Mesenchymal stem cell (in vitro differentiated cells and primary cell): ENCODE data around the gene KPNB1.
A peak's percentile ranks its signal among the peaks of the same experiment; 100 is the strongest.

Source experiments
- DNase-seq: peaks from one replicate; pipeline ENCODE4 v3.0.0-alpha.2; 2013
- H2AFZ ChIP-seq: one replicate; pipeline ENCODE4 v1.6.1; 2013; ENCODE audit warnings: low read depth, mild to moderate bottlenecking, control low read depth, inconsistent platforms, low read length, moderate library complexity
- H2AK5ac ChIP-seq: 2 replicates; pipeline ENCODE4 v1.6.1; 2013; ENCODE audit warnings: low read length, moderate library complexity, mild to moderate bottlenecking, inconsistent platforms; ENCODE audit not compliant: severe bottlenecking
- H2BK120ac ChIP-seq: one replicate; pipeline ENCODE4 v1.6.1; 2013; ENCODE audit warnings: low read depth, mild to moderate bottlenecking, inconsistent platforms, low read length, moderate library complexity
- H2BK12ac ChIP-seq, 2 experiments: one replicate each; pipeline ENCODE4 v1.6.1; 2013; ENCODE audit warnings: inconsistent platforms in 2 of 2, low read length in 2 of 2, mild to moderate bottlenecking in 2 of 2, moderate library complexity in 2 of 2, control low read depth in 1 of 2
- H2BK15ac ChIP-seq: one replicate; pipeline ENCODE4 v1.6.1; 2013; ENCODE audit warnings: mild to moderate bottlenecking, low read depth, inconsistent platforms; ENCODE audit not compliant: poor library complexity, severe bottlenecking
- H2BK5ac ChIP-seq: 2 replicates; pipeline ENCODE4 v1.6.1; 2013; ENCODE audit warnings: low read depth, mild to moderate bottlenecking, low read length, control low read depth, inconsistent platforms; ENCODE audit not compliant: poor library complexity, severe bottlenecking
- H3K14ac ChIP-seq, 2 experiments: one replicate each; pipeline ENCODE4 v1.6.1; 2013; ENCODE audit warnings: inconsistent platforms in 2 of 2, low read length in 2 of 2, control low read depth in 1 of 2, mild to moderate bottlenecking in 1 of 2, moderate library complexity in 1 of 2
- H3K18ac ChIP-seq, 2 experiments: one replicate each; pipeline ENCODE4 v1.6.1; 2013; ENCODE audit warnings: inconsistent platforms in 2 of 2, low read length in 2 of 2, control low read depth in 1 of 2, low read depth in 1 of 2, mild to moderate bottlenecking in 1 of 2
- H3K23ac ChIP-seq, 2 experiments: one replicate each; pipeline ENCODE4 v1.6.1; 2013; ENCODE audit warnings: inconsistent platforms in 2 of 2, low read length in 2 of 2, mild to moderate bottlenecking in 2 of 2, moderate library complexity in 2 of 2, control low read depth in 1 of 2
- H3K27ac ChIP-seq: 2 replicates; pipeline ENCODE4 v1.5.1; 2013; ENCODE audit warnings: mild to moderate bottlenecking, moderate library complexity, low read length, control low read depth, inconsistent platforms; ENCODE audit not compliant: poor library complexity, severe bottlenecking
- H3K27me3 ChIP-seq, 2 experiments: 2 replicates each; pipeline versions ENCODE4 v1.6.1 to v1.7.0; 2013; ENCODE audit warnings: low read length in 2 of 2, mild to moderate bottlenecking in 2 of 2, moderate library complexity in 2 of 2, control low read depth in 1 of 2, inconsistent platforms in 1 of 2; ENCODE audit not compliant: control insufficient read depth in 1 of 2, insufficient read depth in 1 of 2
- H3K36me3 ChIP-seq, 2 experiments: 2 replicates each; pipeline versions ENCODE4 v1.6.1 to v1.7.0; 2013; ENCODE audit warnings: low read length in 2 of 2, control low read depth in 1 of 2, inconsistent platforms in 1 of 2, low read depth in 1 of 2, mild to moderate bottlenecking in 1 of 2; ENCODE audit not compliant: insufficient read depth in 2 of 2, control insufficient read depth in 1 of 2
- H3K4ac ChIP-seq, 2 experiments: one replicate each; pipeline ENCODE4 v1.6.1; 2013; ENCODE audit warnings: inconsistent platforms in 2 of 2, low read length in 2 of 2, mild to moderate bottlenecking in 2 of 2, moderate library complexity in 2 of 2, control low read depth in 1 of 2, low read depth in 1 of 2
- H3K4me1 ChIP-seq: 2 replicates; pipeline ENCODE4 v1.6.1; 2013; ENCODE audit warnings: low read depth, low read length, control low read depth; ENCODE audit not compliant: control insufficient read depth, insufficient read depth
- H3K4me2 ChIP-seq: 2 replicates; pipeline ENCODE4 v1.6.1; 2013; ENCODE audit warnings: low read length, mild to moderate bottlenecking, inconsistent platforms; ENCODE audit not compliant: poor library complexity, severe bottlenecking
- H3K4me3 ChIP-seq, 2 experiments: 2 replicates each; pipeline versions ENCODE4 v1.5.1 to v1.7.0; 2013; ENCODE audit warnings: low read length in 2 of 2, mild to moderate bottlenecking in 2 of 2, control low read depth in 1 of 2, low read depth in 1 of 2; ENCODE audit not compliant: insufficient read depth in 1 of 2
- H3K79me1 ChIP-seq: replicated peaks from 2 replicates; pipeline ENCODE4 v1.6.1; 2013; ENCODE audit warnings: mild to moderate bottlenecking, control low read depth, low read length, inconsistent platforms; ENCODE audit not compliant: poor library complexity, severe bottlenecking
- H3K9ac ChIP-seq: 2 replicates; pipeline ENCODE4 v1.7.0; 2013; ENCODE audit warnings: mild to moderate bottlenecking, low read length, moderate library complexity
- H3K9me3 ChIP-seq: 2 replicates; pipeline ENCODE4 v1.7.0; 2013; ENCODE audit warnings: mild to moderate bottlenecking, low read length; ENCODE audit not compliant: control insufficient read depth
- H4K8ac ChIP-seq: one replicate; pipeline ENCODE4 v1.6.1; 2013; ENCODE audit warnings: inconsistent platforms, mild to moderate bottlenecking, low read length, moderate library complexity
- H4K91ac ChIP-seq: one replicate; pipeline ENCODE4 v1.6.1; 2013; ENCODE audit warnings: mild to moderate bottlenecking, low read length, inconsistent platforms
- WGBS: methylation state at CpG from one replicate; pipeline ENCODE4 v1.1.7; 2013; ENCODE audit warnings: mixed read lengths; 5-methylcytosine and 5-hydroxymethylcytosine counted together

KPNB1 gene

DNA sequence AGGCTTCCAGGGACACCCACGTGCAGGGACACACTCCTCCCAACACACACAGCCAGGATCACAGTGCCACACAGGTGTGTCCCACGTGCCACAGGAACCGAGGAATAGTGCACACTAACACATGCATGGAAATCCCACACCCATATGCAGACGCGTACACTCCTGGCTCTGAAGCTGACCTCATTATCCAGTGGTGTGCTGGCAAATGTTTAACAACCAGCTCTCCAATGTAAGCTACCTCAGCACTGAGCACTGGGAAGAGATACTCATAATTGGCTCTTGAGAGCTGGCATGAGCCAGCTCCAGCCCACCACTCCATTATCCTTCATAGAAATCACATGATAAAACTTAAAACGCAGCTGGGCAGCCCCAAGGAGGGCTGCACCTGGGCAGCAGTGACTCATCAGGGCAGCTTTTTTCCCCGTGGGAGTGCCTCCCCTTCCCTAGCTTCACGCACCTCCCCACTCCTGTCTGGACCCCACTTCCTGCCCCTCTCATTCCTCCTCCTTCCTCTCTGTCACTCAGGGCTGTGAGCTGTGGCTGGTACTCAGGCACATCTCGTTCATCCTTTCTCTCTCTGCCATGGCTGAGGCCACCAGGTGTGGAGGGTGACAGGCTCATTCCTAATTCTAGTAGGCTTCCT is 68.4 kb downstream of the KPNB1 start:
- H2AFZ ChIP-seq: no peak overlapping the region
- no peak overlapping the region for H2BK12ac ChIP-seq
- peaks cover 42% of the 10 kb centered on the region for H3K4me1 ChIP-seq
- H4K91ac ChIP-seq: no peak overlapping the region
- no peak overlapping the region for H4K8ac ChIP-seq
- H3K14ac ChIP-seq: peak overlapping the region in 1 of 2 experiments; percentile 19
- H3K36me3 ChIP-seq: no peaks in the 10 kb centered on the region
- no peak overlapping the region for H2BK15ac ChIP-seq
- no peak overlapping the region for H3K23ac ChIP-seq
- H3K4me2 ChIP-seq: no peak overlapping the region
- no peak overlapping the region for H3K4ac ChIP-seq
- H3K79me1 ChIP-seq: no peaks in the 10 kb centered on the region
- no peak overlapping the region for H3K4me3 ChIP-seq
- peaks cover 55 to 93% of the 10 kb centered on the region in 2 experiments for H3K27me3 ChIP-seq
- H3K27ac ChIP-seq: peak overlapping the region; percentile 46
- no peak overlapping the region for H2BK5ac ChIP-seq
- no peak for DNase-seq
- peak overlapping the region; percentile 15 for H2AK5ac ChIP-seq
- H3K9ac ChIP-seq: no peak overlapping the region
- H3K9me3 ChIP-seq: no peaks in the 10 kb centered on the region
- no peak overlapping the region for H2BK120ac ChIP-seq
- 59% methylated on average over 9 of the region's 9 CpGs for WGBS
- H3K18ac ChIP-seq: no peak overlapping the region

DNA sequence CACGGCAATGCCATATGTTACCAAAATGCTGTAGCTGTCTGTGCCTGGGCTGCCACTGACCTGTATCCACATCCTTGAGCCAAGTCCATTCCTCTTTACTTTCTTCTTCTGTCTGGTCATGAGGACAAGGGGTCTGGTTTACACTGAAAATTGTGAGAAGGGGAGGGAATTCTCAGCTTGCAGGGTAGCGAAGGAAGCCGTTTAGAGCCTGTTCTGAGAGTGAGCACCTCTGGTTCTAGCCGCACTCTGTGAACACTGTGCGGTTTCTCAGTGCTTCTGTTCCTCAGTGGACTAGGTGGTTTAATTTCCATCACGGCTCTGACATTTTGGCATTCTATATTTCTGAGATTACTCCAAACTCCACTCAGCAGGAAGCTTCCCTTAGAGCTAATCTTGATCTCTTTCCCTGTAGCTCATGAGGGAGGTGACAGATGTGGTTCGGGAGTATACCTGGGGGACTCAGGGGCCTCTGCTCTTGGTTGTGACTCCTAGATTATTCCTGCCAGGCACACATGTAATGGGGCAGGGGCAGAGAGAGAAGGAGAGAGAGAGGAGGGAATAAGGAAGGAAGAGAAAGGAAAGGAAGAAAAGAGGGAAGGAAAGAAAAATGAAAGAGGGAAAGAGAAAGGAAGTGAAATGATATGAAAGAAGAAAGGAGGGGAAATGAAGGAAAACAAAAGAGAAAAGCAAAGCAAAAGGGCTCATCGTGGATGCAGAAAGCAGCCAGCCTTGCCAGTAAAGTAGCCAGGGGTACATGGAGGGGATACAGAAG is 69.1 kb downstream of the KPNB1 start:
- Histone ChIP-seq H3K9me3 (no peaks in the 10 kb centered on the region), H3K4me3 (no peak overlapping the region), H3K23ac (no peak overlapping the region), H2BK120ac (no peak overlapping the region), H3K27ac (peak overlapping the region; percentile 22), H3K4me1 (peaks cover 42% of the 10 kb centered on the region), H2BK5ac (no peak overlapping the region), H2AFZ (no peak overlapping the region), H3K14ac (no peak overlapping the region), H4K91ac (no peak overlapping the region), H2BK12ac (no peak overlapping the region), H3K79me1 (no peaks in the 10 kb centered on the region), H3K18ac (no peak overlapping the region), H3K4me2 (peak overlapping the region; percentile 26), H2AK5ac (peak overlapping the region; percentile 18), H3K36me3 (no peaks in the 10 kb centered on the region), H3K4ac (no peak overlapping the region), H2BK15ac (no peak overlapping the region), H3K9ac (peak overlapping the region; percentile 52), H3K27me3 (peaks cover 51 to 89% of the 10 kb centered on the region in 2 experiments), H4K8ac (no peak overlapping the region)
- no peak for DNase-seq
- WGBS: 77% methylated on average over 8 of the region's 8 CpGs

DNA sequence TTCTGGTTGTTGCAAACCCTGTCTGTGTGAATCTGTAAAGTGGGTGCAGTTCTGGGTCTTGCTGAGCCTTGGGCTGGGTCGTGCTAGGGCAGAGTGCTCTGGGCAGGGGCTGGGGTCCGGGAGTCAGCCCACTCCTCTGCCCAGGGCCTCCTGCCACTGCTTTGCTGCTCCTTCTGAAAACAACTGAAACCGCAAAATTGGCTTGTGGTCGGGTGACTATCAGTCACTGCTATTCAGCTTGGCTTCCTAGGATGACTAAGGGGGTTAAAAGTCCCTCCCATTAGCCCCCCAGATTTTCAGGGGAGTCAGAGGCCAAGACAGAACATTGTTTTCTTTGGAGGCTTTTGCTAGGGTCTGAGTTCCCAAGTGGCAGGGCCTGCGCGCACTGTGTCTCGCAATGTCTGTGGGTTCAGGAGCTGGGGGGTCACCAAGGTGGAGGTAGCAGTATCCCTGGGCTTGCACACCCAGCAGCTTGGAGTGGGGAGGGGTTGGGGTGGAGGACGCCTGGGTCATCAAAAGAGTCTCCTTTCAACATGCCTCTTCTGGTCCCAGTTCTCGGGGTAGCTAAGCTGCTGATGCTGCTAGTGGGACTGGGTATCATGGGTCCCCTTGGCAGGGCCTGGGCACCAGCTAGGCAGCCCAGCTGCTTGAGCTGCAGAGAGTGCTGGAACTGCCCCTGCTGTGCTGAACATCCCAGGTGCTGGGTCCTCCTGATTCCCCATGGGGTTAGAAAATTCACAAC is 69.9 kb downstream of the KPNB1 start:
- Histone ChIP-seq H3K18ac (no peak overlapping the region), H3K27ac (peak overlapping the region; percentile 22), H2BK5ac (no peak overlapping the region), H2AFZ (no peak overlapping the region), H3K9ac (peak overlapping the region; percentile 52), H2BK120ac (no peak overlapping the region), H2BK15ac (no peak overlapping the region), H4K8ac (no peak overlapping the region), H2AK5ac (peak overlapping the region; percentile 52), H3K4ac (no peak overlapping the region), H3K9me3 (no peaks in the 10 kb centered on the region), H3K23ac (no peak overlapping the region), H3K27me3 (peaks cover 51 to 89% of the 10 kb centered on the region in 2 experiments), H3K36me3 (no peaks in the 10 kb centered on the region), H3K4me2 (peak overlapping the region; percentile 26), H3K4me3 (no peak overlapping the region), H3K14ac (no peak overlapping the region), H2BK12ac (no peak overlapping the region), H3K79me1 (no peaks in the 10 kb centered on the region), H3K4me1 (peaks cover 42% of the 10 kb centered on the region), H4K91ac (no peak overlapping the region)
- 62% methylated on average over 9 of the region's 9 CpGs for WGBS
- DNase-seq: peak; percentile 65

DNA sequence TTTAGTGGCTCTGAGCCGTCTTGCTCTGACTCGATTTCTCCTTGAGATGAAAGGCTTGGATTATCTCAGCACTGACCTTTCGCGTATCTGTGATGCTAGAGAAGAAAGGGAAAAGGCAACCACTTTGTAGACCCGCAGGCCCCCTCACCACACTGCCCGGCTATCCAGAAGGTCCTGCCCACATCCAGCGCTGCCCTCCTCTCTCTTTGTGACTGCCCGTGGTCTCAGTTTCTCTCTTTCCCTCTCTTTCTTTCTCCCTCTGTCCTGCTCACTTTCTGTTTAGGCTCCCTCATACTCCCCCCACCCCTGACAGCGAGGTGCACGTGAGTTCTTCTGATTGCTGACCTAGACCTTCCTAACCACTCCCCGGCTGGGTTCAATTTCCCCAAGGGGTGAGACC is 70.5 kb downstream of the KPNB1 start:
- Histone ChIP-seq H2BK120ac (no peak overlapping the region), H3K9ac (no peak overlapping the region), H3K14ac (no peak overlapping the region), H2AK5ac (no peak overlapping the region), H2BK15ac (no peak overlapping the region), H3K4me3 (no peak overlapping the region), H3K4me2 (no peak overlapping the region), H3K9me3 (no peaks in the 10 kb centered on the region), H3K23ac (no peak overlapping the region), H2AFZ (no peak overlapping the region), H2BK12ac (peak overlapping the region in 1 of 2 experiments; percentile 13), H3K4me1 (peaks cover 42% of the 10 kb centered on the region), H4K8ac (no peak overlapping the region), H3K27me3 (peaks cover 51 to 89% of the 10 kb centered on the region in 2 experiments), H3K79me1 (no peaks in the 10 kb centered on the region), H3K4ac (no peak overlapping the region), H3K27ac (no peak overlapping the region), H2BK5ac (no peak overlapping the region), H3K18ac (no peak overlapping the region), H4K91ac (no peak overlapping the region), H3K36me3 (no peaks in the 10 kb centered on the region)
- WGBS: 68% methylated on average over 10 of the region's 11 CpGs
- DNase-seq: no peak
